ENCODE results near the gene CSGALNACT2.

Gene CSGALNACT2

GRCh38 chr10:43199684-43200537 is 61.7 kb downstream of the CSGALNACT2 start:
- Histone ChIP-seq H3K4me1 (ENCODE audit: control extremely low read depth in 1 of 4, control insufficient read depth in 4 of 4, insufficient read depth in 4 of 4, low read length in 3 of 4) (peaks cover 0 to 23% (median 17%) of the 10 kb centered on the region in 4 experiments), H3K9me3 (ENCODE audit: control extremely low read depth in 1 of 5, control insufficient read depth in 4 of 5, insufficient read depth in 2 of 5, low read depth in 1 of 5, low read length in 4 of 5) (no peaks in the 10 kb centered on the region), H3K27me3 (replicated peaks in 2 of 5; ENCODE audit: control insufficient read depth in 4 of 5, insufficient read depth in 5 of 5, low read length in 4 of 5) (no peaks in the 10 kb centered on the region), H3K36me3 (ENCODE audit: control insufficient read depth in 4 of 4, insufficient read depth in 4 of 4, low read length in 3 of 4) (peaks cover 0 to 26% (median 0%) of the 10 kb centered on the region in 4 experiments), H3K27ac (ENCODE audit: insufficient read depth in 1 of 2, low read depth in 1 of 2, low read length in 2 of 2, poor library complexity in 1 of 2, severe bottlenecking in 2 of 2) (no peak overlapping the region), H3K4me3 (ENCODE audit: control insufficient read depth in 1 of 7, extremely low read depth in 1 of 7, insufficient read depth in 4 of 7, low read depth in 2 of 7, low read length in 6 of 7) (no peak overlapping the region)
- WGBS (ENCODE audit: insufficient coverage), result 98% methylated on average over 14 of the region's 15 CpGs
- ChIA-PET POLR2A (no interaction called here), CTCF (interaction anchor here (0.7 to 1.5 kb wide), 2 partner anchors 13 to 25 kb away, joined by 3 to 4 read pairs; no protein-coding TSS in a partner anchor)
- no peak for DNase-seq

- H3K27ac ChIP-seq (ENCODE audit: insufficient read depth in 1 of 2, low read depth in 1 of 2, low read length in 2 of 2, poor library complexity in 1 of 2, severe bottlenecking in 2 of 2), result no peak overlapping the region
- peak overlapping the region in 1 of 7 experiments; percentile 14 for H3K4me3 ChIP-seq (ENCODE audit: control insufficient read depth in 1 of 7, extremely low read depth in 1 of 7, insufficient read depth in 4 of 7, low read depth in 2 of 7, low read length in 6 of 7)
- POLR2A ChIA-PET, result interaction anchor here (2.2 kb wide), 1 partner anchor 61 kb away, joined by 16 read pairs; no protein-coding TSS in a partner anchor
- CTCF ChIA-PET, result interaction anchor here (0.6 to 6.2 kb wide), 11 partner anchors 7 to 68 kb away, joined by 3 to 87 read pairs (median 5); no protein-coding TSS in a partner anchor
- H3K9me3 ChIP-seq (ENCODE audit: control extremely low read depth in 1 of 5, control insufficient read depth in 4 of 5, insufficient read depth in 2 of 5, low read depth in 1 of 5, low read length in 4 of 5), result no peaks in the 10 kb centered on the region
- peaks cover 0 to 26% (median 0%) of the 10 kb centered on the region in 4 experiments for H3K36me3 ChIP-seq (ENCODE audit: control insufficient read depth in 4 of 4, insufficient read depth in 4 of 4, low read length in 3 of 4)
- 93% methylated on average over 13 of the region's 13 CpGs for WGBS (ENCODE audit: insufficient coverage)
- H3K4me1 ChIP-seq (ENCODE audit: control extremely low read depth in 1 of 4, control insufficient read depth in 4 of 4, insufficient read depth in 4 of 4, low read length in 3 of 4), result peaks cover 0 to 24% (median 20%) of the 10 kb centered on the region in 4 experiments
- H3K27me3 ChIP-seq (replicated peaks in 2 of 5; ENCODE audit: control insufficient read depth in 4 of 5, insufficient read depth in 5 of 5, low read length in 4 of 5), result no peaks in the 10 kb centered on the region
- DNase-seq, result no peak
These were observed 62.5 kb downstream of the CSGALNACT2 start for GRCh38 chr10:43200538-43201390.

- no peak for DNase-seq
These were observed 63.4 kb downstream of the CSGALNACT2 start for GRCh38 chr10:43201545-43202131.

GRCh38 chr10:43202224-43202656 is 64.0 kb downstream of the CSGALNACT2 start:
- peak; percentile 66 to 82 (median 81) for DNase-seq
- CTCF ChIA-PET, result interaction anchor here (0.5 to 6.2 kb wide), 19 partner anchors 9 to 256 kb away, joined by 3 to 87 read pairs (median 5); no protein-coding TSS in a partner anchor
- WGBS (ENCODE audit: insufficient coverage), result under 1% methylated on average over 23 of the region's 29 CpGs
- Histone ChIP-seq H3K27me3 (replicated peaks in 2 of 5; ENCODE audit: control insufficient read depth in 4 of 5, insufficient read depth in 5 of 5, low read length in 4 of 5) (no peaks in the 10 kb centered on the region), H3K27ac (ENCODE audit: insufficient read depth in 1 of 2, low read depth in 1 of 2, low read length in 2 of 2, poor library complexity in 1 of 2, severe bottlenecking in 2 of 2) (no peak overlapping the region), H3K36me3 (ENCODE audit: control insufficient read depth in 4 of 4, insufficient read depth in 4 of 4, low read length in 3 of 4) (peaks cover 0 to 26% (median 0%) of the 10 kb centered on the region in 4 experiments), H3K4me1 (ENCODE audit: control extremely low read depth in 1 of 4, control insufficient read depth in 4 of 4, insufficient read depth in 4 of 4, low read length in 3 of 4) (peaks cover 0 to 24% (median 20%) of the 10 kb centered on the region in 4 experiments), H3K9me3 (ENCODE audit: control extremely low read depth in 1 of 5, control insufficient read depth in 4 of 5, insufficient read depth in 2 of 5, low read depth in 1 of 5, low read length in 4 of 5) (no peaks in the 10 kb centered on the region), H3K4me3 (ENCODE audit: control insufficient read depth in 1 of 7, extremely low read depth in 1 of 7, insufficient read depth in 4 of 7, low read depth in 2 of 7, low read length in 6 of 7) (peak overlapping the region in 6 of 7 experiments; percentile 42 to 83 (median 66))
- POLR2A ChIA-PET, result interaction anchor here (2.2 kb wide), 1 partner anchor 63 kb away, joined by 16 read pairs; no protein-coding TSS in a partner anchor

More at GRCh38 chr10:43201545-43202131, 63.4 kb downstream of the CSGALNACT2 start:
- Histone ChIP-seq H3K27ac (ENCODE audit: insufficient read depth in 1 of 2, low read depth in 1 of 2, low read length in 2 of 2, poor library complexity in 1 of 2, severe bottlenecking in 2 of 2) (no peak overlapping the region), H3K9me3 (ENCODE audit: control extremely low read depth in 1 of 5, control insufficient read depth in 4 of 5, insufficient read depth in 2 of 5, low read depth in 1 of 5, low read length in 4 of 5) (no peaks in the 10 kb centered on the region), H3K36me3 (ENCODE audit: control insufficient read depth in 4 of 4, insufficient read depth in 4 of 4, low read length in 3 of 4) (peaks cover 0 to 26% (median 0%) of the 10 kb centered on the region in 4 experiments), H3K27me3 (replicated peaks in 2 of 5; ENCODE audit: control insufficient read depth in 4 of 5, insufficient read depth in 5 of 5, low read length in 4 of 5) (no peaks in the 10 kb centered on the region), H3K4me3 (ENCODE audit: control insufficient read depth in 1 of 7, extremely low read depth in 1 of 7, insufficient read depth in 4 of 7, low read depth in 2 of 7, low read length in 6 of 7) (peak overlapping the region in 5 of 7 experiments; percentile 54 to 83 (median 71)), H3K4me1 (ENCODE audit: control extremely low read depth in 1 of 4, control insufficient read depth in 4 of 4, insufficient read depth in 4 of 4, low read length in 3 of 4) (peaks cover 0 to 24% (median 20%) of the 10 kb centered on the region in 4 experiments)
- ChIA-PET POLR2A (interaction anchor here (2.2 kb wide), 1 partner anchor 62 kb away, joined by 16 read pairs; no protein-coding TSS in a partner anchor), CTCF (interaction anchor here (0.7 to 6.2 kb wide), 20 partner anchors 8 to 257 kb away, joined by 3 to 87 read pairs (median 5); no protein-coding TSS in a partner anchor)
- WGBS (ENCODE audit: insufficient coverage), result 65% methylated on average over 9 of the region's 11 CpGs

GRCh38 chr10:43202657-43203447 is 64.6 kb downstream of the CSGALNACT2 start:
- ChIA-PET POLR2A (interaction anchor here (2.2 kb wide), 1 partner anchor 63 kb away, joined by 16 read pairs; no protein-coding TSS in a partner anchor), CTCF (interaction anchor here (0.5 to 6.2 kb wide), 20 partner anchors 8 to 255 kb away, joined by 3 to 87 read pairs (median 5); partner anchors contain the start of gene HNRNPF)
- H3K9me3 ChIP-seq (ENCODE audit: control extremely low read depth in 1 of 5, control insufficient read depth in 4 of 5, insufficient read depth in 2 of 5, low read depth in 1 of 5, low read length in 4 of 5), result no peaks in the 10 kb centered on the region
- DNase-seq, result peak; percentile 47 to 76 (median 74)
- 33% methylated on average over 24 of the region's 35 CpGs for WGBS (ENCODE audit: insufficient coverage)
- H3K27me3 ChIP-seq (replicated peaks in 2 of 5; ENCODE audit: control insufficient read depth in 4 of 5, insufficient read depth in 5 of 5, low read length in 4 of 5), result no peaks in the 10 kb centered on the region
- peak overlapping the region in 4 of 7 experiments; percentile 60 to 83 (median 72) for H3K4me3 ChIP-seq (ENCODE audit: control insufficient read depth in 1 of 7, extremely low read depth in 1 of 7, insufficient read depth in 4 of 7, low read depth in 2 of 7, low read length in 6 of 7)
- peaks cover 0 to 20% (median 0%) of the 10 kb centered on the region in 4 experiments for H3K36me3 ChIP-seq (ENCODE audit: control insufficient read depth in 4 of 4, insufficient read depth in 4 of 4, low read length in 3 of 4)
- H3K4me1 ChIP-seq (ENCODE audit: control extremely low read depth in 1 of 4, control insufficient read depth in 4 of 4, insufficient read depth in 4 of 4, low read length in 3 of 4), result peaks cover 0 to 24% (median 20%) of the 10 kb centered on the region in 4 experiments
- no peak overlapping the region for H3K27ac ChIP-seq (ENCODE audit: insufficient read depth in 1 of 2, low read depth in 1 of 2, low read length in 2 of 2, poor library complexity in 1 of 2, severe bottlenecking in 2 of 2)

Data from common myeloid progenitor, CD34-positive (primary cell).